Ishikawa (cell line): ENCODE results near the gene SHB.

Source experiments
- CEBPB ChIP-seq: IDR thresholded peaks from 2 replicates; pipeline ENCODE4 v1.6.1; 2012
- CREB1 ChIP-seq: IDR thresholded peaks from 2 replicates; pipeline ENCODE4 v1.6.1; 2012; ENCODE audit warnings: low read depth
- EGR1 ChIP-seq: IDR thresholded peaks from 2 replicates; pipeline ENCODE4 v1.6.1; 2012
- EP300 ChIP-seq: IDR thresholded peaks from 2 replicates; pipeline ENCODE4 v1.6.1; 2012; ENCODE audit warnings: borderline replicate concordance
- FOXM1 ChIP-seq: IDR thresholded peaks from 2 replicates; pipeline ENCODE4 v1.6.1; 2012; ENCODE audit warnings: low read depth, borderline replicate concordance
- NFIC ChIP-seq: IDR thresholded peaks from 2 replicates; pipeline ENCODE4 v1.6.1; 2012
- RAD21 ChIP-seq: IDR thresholded peaks from 2 replicates; pipeline ENCODE4 v1.6.1; 2012; ENCODE audit warnings: low read depth
- TAF1 ChIP-seq: IDR thresholded peaks from 2 replicates; pipeline ENCODE4 v1.6.1; 2012; ENCODE audit warnings: low read depth, mild to moderate bottlenecking
- TCF12 ChIP-seq: IDR thresholded peaks from 2 replicates; pipeline ENCODE4 v1.6.1; 2012; ENCODE audit warnings: low read depth
- TEAD4 ChIP-seq: IDR thresholded peaks from 2 replicates; pipeline ENCODE4 v1.6.1; 2012
- YY1 ChIP-seq: IDR thresholded peaks from 2 replicates; pipeline ENCODE4 v1.6.1; 2012; ENCODE audit warnings: low read depth
- ZBTB7A ChIP-seq: IDR thresholded peaks from 2 replicates; pipeline ENCODE4 v1.6.1; 2012; ENCODE audit warnings: low read depth
- TF ChIP-seq, protein P1 (sequence below): IDR thresholded peaks from 2 replicates; pipeline ENCODE4 v1.6.1; 2012
- TF ChIP-seq, protein P2 (sequence below): IDR thresholded peaks from 2 replicates; pipeline ENCODE4 v1.6.1; 2012
- TF ChIP-seq, protein P3 (sequence below): IDR thresholded peaks from 2 replicates; pipeline ENCODE4 v1.6.1; 2012; ENCODE audit warnings: low read depth, mild to moderate bottlenecking

Gene SHB

DNA sequence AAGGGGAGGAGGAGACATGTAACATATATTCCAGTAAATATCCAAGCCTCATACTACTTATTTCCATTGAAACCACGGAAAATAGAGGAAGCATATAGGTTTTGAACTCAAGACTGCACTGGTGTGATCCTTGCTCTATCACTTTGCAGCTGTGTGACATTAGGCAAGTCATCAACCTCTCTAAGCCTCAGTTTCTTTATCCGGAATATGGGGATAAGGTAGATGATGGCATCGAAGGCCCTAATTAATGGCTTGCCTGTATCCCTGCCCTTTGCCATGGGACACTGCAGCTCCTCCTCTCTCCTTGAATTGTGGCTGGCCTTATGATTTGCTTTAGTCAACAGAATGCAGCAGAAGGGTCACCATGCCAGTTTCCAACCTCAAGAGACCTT is 6.9 kb downstream of the SHB start:
- no peak for TF ChIP-seq TEAD4
- no peak for TF ChIP-seq ZBTB7A
- TF ChIP-seq EP300, result no peak
- TF ChIP-seq, protein P1, sequence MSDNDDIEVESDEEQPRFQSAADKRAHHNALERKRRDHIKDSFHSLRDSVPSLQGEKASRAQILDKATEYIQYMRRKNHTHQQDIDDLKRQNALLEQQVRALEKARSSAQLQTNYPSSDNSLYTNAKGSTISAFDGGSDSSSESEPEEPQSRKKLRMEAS, result no peak
- no peak for TF ChIP-seq NFIC
- TF ChIP-seq EGR1, result no peak
- no peak for TF ChIP-seq RAD21
- TF ChIP-seq, protein P2, sequence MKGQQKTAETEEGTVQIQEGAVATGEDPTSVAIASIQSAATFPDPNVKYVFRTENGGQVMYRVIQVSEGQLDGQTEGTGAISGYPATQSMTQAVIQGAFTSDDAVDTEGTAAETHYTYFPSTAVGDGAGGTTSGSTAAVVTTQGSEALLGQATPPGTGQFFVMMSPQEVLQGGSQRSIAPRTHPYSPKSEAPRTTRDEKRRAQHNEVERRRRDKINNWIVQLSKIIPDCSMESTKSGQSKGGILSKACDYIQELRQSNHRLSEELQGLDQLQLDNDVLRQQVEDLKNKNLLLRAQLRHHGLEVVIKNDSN, result no peak
- no peak for TF ChIP-seq FOXM1
- TF ChIP-seq, protein P3, sequence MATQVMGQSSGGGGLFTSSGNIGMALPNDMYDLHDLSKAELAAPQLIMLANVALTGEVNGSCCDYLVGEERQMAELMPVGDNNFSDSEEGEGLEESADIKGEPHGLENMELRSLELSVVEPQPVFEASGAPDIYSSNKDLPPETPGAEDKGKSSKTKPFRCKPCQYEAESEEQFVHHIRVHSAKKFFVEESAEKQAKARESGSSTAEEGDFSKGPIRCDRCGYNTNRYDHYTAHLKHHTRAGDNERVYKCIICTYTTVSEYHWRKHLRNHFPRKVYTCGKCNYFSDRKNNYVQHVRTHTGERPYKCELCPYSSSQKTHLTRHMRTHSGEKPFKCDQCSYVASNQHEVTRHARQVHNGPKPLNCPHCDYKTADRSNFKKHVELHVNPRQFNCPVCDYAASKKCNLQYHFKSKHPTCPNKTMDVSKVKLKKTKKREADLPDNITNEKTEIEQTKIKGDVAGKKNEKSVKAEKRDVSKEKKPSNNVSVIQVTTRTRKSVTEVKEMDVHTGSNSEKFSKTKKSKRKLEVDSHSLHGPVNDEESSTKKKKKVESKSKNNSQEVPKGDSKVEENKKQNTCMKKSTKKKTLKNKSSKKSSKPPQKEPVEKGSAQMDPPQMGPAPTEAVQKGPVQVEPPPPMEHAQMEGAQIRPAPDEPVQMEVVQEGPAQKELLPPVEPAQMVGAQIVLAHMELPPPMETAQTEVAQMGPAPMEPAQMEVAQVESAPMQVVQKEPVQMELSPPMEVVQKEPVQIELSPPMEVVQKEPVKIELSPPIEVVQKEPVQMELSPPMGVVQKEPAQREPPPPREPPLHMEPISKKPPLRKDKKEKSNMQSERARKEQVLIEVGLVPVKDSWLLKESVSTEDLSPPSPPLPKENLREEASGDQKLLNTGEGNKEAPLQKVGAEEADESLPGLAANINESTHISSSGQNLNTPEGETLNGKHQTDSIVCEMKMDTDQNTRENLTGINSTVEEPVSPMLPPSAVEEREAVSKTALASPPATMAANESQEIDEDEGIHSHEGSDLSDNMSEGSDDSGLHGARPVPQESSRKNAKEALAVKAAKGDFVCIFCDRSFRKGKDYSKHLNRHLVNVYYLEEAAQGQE, result no peak
- TF ChIP-seq TCF12, result no peak
- no peak for TF ChIP-seq CEBPB
- no peak for TF ChIP-seq CREB1
- no peak for TF ChIP-seq TAF1
- no peak for TF ChIP-seq YY1

DNA sequence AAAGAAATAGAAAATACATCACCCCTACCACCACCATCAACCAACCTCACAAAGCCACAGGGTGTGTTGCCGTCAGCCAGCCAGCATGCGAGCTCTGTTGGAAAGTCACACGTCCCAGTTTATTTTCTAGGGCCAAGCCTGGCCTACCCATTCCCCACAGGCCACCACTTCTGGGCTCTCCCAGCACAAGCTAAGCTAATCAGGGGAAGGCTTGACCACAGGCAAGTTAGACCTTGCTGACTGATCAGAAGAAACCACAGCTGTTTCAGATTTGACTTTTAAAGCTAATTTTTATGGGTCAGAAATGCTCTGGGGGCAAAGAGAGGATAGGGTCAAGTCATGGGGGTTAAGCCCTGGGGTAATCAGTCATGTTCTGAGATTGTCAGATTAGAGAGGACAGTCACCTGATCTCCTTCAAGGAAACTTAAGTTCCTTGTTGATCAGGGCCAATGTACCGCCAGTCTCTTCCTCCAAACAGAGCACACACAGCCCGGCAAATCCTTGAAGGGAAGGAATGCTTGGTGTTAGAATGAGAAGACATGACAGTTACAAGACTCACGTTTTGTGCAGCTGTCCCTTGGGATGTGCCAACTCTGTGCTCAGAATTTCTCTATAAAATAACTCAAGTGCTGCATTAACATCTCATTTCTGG is 7.6 kb downstream of the SHB start:
- TF ChIP-seq EP300, result no peak
- TF ChIP-seq FOXM1, result no peak
- no peak for TF ChIP-seq TEAD4
- no peak for TF ChIP-seq RAD21
- TF ChIP-seq TAF1, result no peak
- TF ChIP-seq TCF12, result no peak
- no peak for TF ChIP-seq CEBPB
- TF ChIP-seq ZBTB7A, result no peak
- no peak for TF ChIP-seq CREB1
- TF ChIP-seq EGR1, result no peak
- TF ChIP-seq, protein P2, result no peak
- TF ChIP-seq, protein P3, result no peak
- TF ChIP-seq NFIC, result no peak
- no peak for TF ChIP-seq YY1
- TF ChIP-seq, protein P1, result no peak

DNA sequence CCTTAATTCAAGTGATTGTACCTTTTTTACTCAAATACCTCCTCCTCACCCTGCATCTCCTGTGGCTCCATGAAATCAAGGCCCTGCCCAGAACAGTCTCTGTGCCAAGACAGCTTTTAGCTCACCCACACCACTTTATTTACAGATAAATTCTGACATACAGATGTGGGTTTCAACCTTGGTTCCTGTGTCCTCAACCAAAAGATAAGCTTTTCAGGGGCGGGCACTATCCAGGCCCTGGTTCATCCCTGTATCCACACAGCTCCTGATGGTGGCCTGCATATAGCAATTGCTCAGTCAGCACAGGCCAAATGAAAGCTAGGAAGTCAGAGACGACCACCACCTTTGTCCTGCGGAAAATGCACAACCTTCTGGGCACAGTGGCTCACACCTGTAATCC is 8.3 kb downstream of the SHB start:
- no peak for TF ChIP-seq ZBTB7A
- TF ChIP-seq TAF1, result no peak
- TF ChIP-seq EP300, result no peak
- TF ChIP-seq FOXM1, result no peak
- no peak for TF ChIP-seq TCF12
- no peak for TF ChIP-seq EGR1
- TF ChIP-seq YY1, result no peak
- TF ChIP-seq RAD21, result no peak
- TF ChIP-seq, protein P3, result no peak
- TF ChIP-seq, protein P2, result no peak
- no peak for TF ChIP-seq CEBPB

DNA sequence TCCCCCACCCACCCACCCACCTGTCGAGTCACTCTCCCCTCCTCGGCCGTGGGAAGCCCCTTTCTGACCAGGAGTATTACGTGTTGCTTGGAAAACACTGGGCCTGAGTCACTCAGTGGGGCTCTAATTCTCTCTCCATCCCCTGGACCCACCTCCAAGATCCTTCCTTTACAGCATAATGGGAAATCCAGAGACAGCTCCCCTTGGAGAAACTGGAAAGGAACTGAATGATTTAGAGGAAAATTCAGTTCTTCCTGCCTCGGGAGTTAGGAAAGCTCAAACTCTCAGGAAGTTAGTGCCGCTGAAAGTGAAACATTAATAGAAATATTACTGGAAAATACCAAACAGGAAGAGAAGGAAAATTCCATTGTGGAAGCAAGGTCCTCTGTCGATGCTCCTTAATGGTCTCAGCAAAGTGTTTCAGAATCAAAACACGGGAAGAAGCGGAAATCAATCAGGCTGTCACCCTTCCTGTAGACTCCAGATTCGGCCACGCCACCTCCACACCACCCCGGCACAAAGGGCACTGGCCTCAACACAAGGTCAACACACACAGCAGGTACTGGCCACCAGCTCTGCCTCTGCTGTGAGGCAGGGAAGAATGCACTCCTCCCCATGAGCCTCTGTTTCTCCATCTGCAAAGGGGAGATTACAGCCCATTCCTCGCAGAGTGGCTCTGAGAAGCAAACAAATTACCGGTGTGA is 9.6 kb downstream of the SHB start:
- TF ChIP-seq, protein P1, result no peak
- TF ChIP-seq YY1 (no peak), RAD21 (no peak), ZBTB7A (no peak), TCF12 (no peak), NFIC (no peak), TAF1 (no peak), EGR1 (no peak), CEBPB (no peak), CREB1 (no peak), TEAD4 (no peak), FOXM1 (no peak)
- TF ChIP-seq, protein P3, result no peak
- TF ChIP-seq, protein P2, result no peak
